ENCODE data around the gene USP8. TPM values are rescaled to one million over a fixed set of nuclear protein-coding genes. Genes with fewer than 3 reads are reported as not detected.
"Not testable (repeated sequence)": the region's sequence is repeated elsewhere in the genome, so short reads cannot be mapped to it uniquely, and the experiment has no call there.

Gene USP8
- total RNA-seq, 2 experiments from 2014 or later: 39.7 to 43.7 TPM

GRCh38 chr15:50415752-50416404, 8.3 kb upstream of the USP8 start:
- H3K9me3 Mint-ChIP-seq: no peaks in the 10 kb centered on the region
- H3K27ac Mint-ChIP-seq: no peak overlapping the region
- ATAC-seq (no peak), DNase-seq (no peak)
- no peaks in the 10 kb centered on the region for H3K36me3 Mint-ChIP-seq (ENCODE audit: low read depth)
- H3K4me3 Mint-ChIP-seq: no peak overlapping the region
- TF ChIP-seq, protein P1, sequence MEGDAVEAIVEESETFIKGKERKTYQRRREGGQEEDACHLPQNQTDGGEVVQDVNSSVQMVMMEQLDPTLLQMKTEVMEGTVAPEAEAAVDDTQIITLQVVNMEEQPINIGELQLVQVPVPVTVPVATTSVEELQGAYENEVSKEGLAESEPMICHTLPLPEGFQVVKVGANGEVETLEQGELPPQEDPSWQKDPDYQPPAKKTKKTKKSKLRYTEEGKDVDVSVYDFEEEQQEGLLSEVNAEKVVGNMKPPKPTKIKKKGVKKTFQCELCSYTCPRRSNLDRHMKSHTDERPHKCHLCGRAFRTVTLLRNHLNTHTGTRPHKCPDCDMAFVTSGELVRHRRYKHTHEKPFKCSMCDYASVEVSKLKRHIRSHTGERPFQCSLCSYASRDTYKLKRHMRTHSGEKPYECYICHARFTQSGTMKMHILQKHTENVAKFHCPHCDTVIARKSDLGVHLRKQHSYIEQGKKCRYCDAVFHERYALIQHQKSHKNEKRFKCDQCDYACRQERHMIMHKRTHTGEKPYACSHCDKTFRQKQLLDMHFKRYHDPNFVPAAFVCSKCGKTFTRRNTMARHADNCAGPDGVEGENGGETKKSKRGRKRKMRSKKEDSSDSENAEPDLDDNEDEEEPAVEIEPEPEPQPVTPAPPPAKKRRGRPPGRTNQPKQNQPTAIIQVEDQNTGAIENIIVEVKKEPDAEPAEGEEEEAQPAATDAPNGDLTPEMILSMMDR (IDR thresholded peaks at IDR 0.05): no peak
- H3K27me3 Mint-ChIP-seq: no peaks in the 10 kb centered on the region
- ChIA-PET POLR2A (interaction anchor here (0.6 to 0.9 kb wide), 3 partner anchors 38 to 1303 kb away, joined by 3 to 4 read pairs (median 3); no protein-coding TSS in a partner anchor), CTCF (no interaction called here)
- intact Hi-C loops (cut with micrococcal nuclease): no loop called here
- no peaks in the 10 kb centered on the region for H3K4me1 Mint-ChIP-seq (ENCODE audit: low read depth)

GRCh38 chr15:50416890-50417289, 7.3 kb upstream of the USP8 start:
- Mint-ChIP-seq H3K27ac (no peak overlapping the region), H3K4me3 (no peak overlapping the region), H3K27me3 (no peaks in the 10 kb centered on the region), H3K4me1 (ENCODE audit: low read depth) (no peaks in the 10 kb centered on the region), H3K9me3 (no peaks in the 10 kb centered on the region), H3K36me3 (ENCODE audit: low read depth) (no peaks in the 10 kb centered on the region)
- CTCF ChIA-PET: no interaction called here
- TF ChIP-seq, protein P1 (IDR thresholded peaks at IDR 0.05): no peak
- ATAC-seq: no peak
- intact Hi-C loops (cut with micrococcal nuclease): no loop called here
- no peak for DNase-seq
- POLR2A ChIA-PET: interaction anchor here (1.4 kb wide), 1 partner anchor 61 kb away, joined by 5 read pairs; the partner anchor contains the start of gene GABPB1

- DNase-seq (peak; percentile 29), ATAC-seq (no peak)
- Mint-ChIP-seq H3K9me3 (no peaks in the 10 kb centered on the region), H3K27me3 (no peaks in the 10 kb centered on the region), H3K36me3 (ENCODE audit: low read depth) (no peaks in the 10 kb centered on the region), H3K27ac (no peak overlapping the region), H3K4me3 (no peak overlapping the region), H3K4me1 (ENCODE audit: low read depth) (peaks cover under 1% of the 10 kb centered on the region)
- POLR2A ChIA-PET: interaction anchor here (2.5 kb wide), 1 partner anchor 63 kb away, joined by 8 read pairs; the partner anchor contains the start of gene GABPB1
- TF ChIP-seq, protein P1 (IDR thresholded peaks at IDR 0.05): no peak
- intact Hi-C loops (cut with micrococcal nuclease): no loop called here
- CTCF ChIA-PET: no interaction called here
Measured at GRCh38 chr15:50418041-50418583, 6.1 kb upstream of the USP8 start.

GRCh38 chr15:50425219-50425618, 1.0 kb downstream of the USP8 start:
- H3K4me1 Mint-ChIP-seq (ENCODE audit: low read depth): peaks cover 37% of the 10 kb centered on the region
- ChIA-PET CTCF (interaction anchor here (0.9 kb wide), 1 partner anchor 53 kb away, joined by 4 read pairs; no protein-coding TSS in a partner anchor), POLR2A (interaction anchor here (3.8 kb wide), 1 partner anchor 70 kb away, joined by 50 read pairs; the partner anchor contains the start of gene GABPB1)
- peak overlapping the region; percentile 99 for H3K4me3 Mint-ChIP-seq
- H3K36me3 Mint-ChIP-seq (ENCODE audit: low read depth): peaks cover 11% of the 10 kb centered on the region
- H3K27ac Mint-ChIP-seq: peak overlapping the region; percentile 93
- no peak for DNase-seq
- TF ChIP-seq, protein P1 (IDR thresholded peaks at IDR 0.05): no peak
- no peak for ATAC-seq
- no peaks in the 10 kb centered on the region for H3K27me3 Mint-ChIP-seq
- no peaks in the 10 kb centered on the region for H3K9me3 Mint-ChIP-seq
- intact Hi-C loops (cut with micrococcal nuclease): no loop called here

- DNase-seq; POLR2A ChIA-PET; H3K27ac Mint-ChIP-seq; H3K9me3 Mint-ChIP-seq; ATAC-seq; intact Hi-C loops (cut with micrococcal nuclease); H3K27me3 Mint-ChIP-seq; CTCF ChIA-PET: not testable (repeated sequence)
- Mint-ChIP-seq H3K36me3 (ENCODE audit: low read depth) (peaks cover 11% of the 10 kb centered on the region), H3K4me1 (ENCODE audit: low read depth) (peaks cover 38% of the 10 kb centered on the region), H3K4me3 (peak overlapping the region; percentile 99)
Measured at GRCh38 chr15:50425678-50426246, 1.6 kb downstream of the USP8 start.

Data from activated CD8-positive, alpha-beta T cell treated with anti-CD3 and anti-CD28 coated beads for 36 hours (primary cell).